HG02588 (cell line): ENCODE results near the gene HLA-DPA1.
"Not testable (repeated sequence)": the region's sequence is repeated elsewhere in the genome, so short reads cannot be mapped to it uniquely, and the experiment has no call there.

Experiments
- ATAC-seq: cut with Tn5 transposase; IDR thresholded peaks from one replicate; pipeline ENCODE4 v1.9.1; 2021; ENCODE audit warnings: mild to moderate bottlenecking, moderate library complexity; ENCODE audit not compliant: unreplicated experiment

The HLA-DPA1 gene

GRCh38 chr6:33073431-33073871 is at the start of gene HLA-DPA1:
Gene HLA-DPA1 (minus strand): TSS chr6:33073649.
- ATAC-seq = peak; percentile 68

DNA sequence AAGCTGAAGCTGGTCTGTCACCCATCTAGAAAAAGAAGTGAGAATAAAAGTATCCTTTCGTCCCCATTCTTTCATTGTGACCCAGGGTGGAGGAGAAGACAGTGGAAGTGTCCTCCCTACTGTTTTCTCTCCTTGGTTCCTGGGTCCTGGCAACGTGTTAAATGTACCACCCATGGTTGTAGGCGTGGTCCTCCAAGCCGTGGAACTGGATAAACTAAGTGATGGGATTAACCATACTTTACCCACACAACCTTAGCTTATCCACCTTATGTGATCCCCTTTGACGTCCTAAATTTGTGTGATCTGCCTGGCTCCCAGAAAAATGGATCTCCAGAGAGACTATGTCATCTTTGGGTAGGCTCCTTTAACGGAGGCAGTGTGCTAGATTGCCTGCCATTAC is 49.7 kb upstream of the HLA-DPA1 start:
- ATAC-seq = no peak

DNA sequence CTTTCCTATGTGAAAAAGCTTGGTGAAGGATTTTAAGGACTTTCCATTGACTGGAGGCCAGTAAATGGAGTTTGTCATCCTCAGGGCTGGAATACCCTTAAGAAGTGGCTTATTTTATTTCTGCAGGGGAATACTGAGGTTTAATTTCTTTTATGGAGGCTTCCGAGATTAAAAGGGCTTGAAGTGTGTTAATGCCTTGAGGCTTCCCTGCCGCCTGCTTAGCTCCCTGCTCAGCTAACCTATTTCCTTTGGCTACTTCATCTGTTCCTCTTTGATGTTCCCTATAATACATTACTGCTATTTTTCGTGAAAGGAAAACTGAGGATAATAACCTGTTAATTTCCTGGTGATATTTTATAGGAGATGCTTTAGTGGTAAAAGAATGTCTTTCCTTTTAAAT is 46.6 kb upstream of the HLA-DPA1 start:
- no peak for ATAC-seq

GRCh38 chr6:33118525-33119123 is 45.2 kb upstream of the HLA-DPA1 start:
- no peak for ATAC-seq

DNA sequence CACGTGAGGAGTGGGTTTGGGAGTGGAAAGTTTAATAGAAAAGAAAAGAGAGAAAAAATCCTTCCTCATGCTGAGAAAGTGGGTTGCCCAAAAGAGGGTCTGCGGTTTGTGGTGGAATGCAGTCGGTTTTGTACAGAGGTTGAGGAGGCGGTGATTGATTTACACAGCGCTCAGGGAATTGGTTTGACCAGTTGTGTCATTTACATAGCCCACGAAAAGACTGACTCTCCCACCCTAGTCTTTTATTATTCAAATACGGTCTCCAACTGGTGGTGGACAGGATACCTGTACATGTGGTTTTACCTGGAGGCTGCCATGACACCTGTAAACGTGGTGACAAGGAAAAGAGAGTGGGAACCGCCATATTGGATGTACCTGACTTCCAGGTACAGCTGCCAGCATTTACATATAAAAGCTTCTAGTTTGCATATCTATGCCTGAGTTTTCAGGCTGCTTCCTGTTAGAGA is 44.4 kb upstream of the HLA-DPA1 start:
- no peak for ATAC-seq

GRCh38 chr6:33116841-33117711 is 43.6 kb upstream of the HLA-DPA1 start:
- no peak for ATAC-seq

DNA sequence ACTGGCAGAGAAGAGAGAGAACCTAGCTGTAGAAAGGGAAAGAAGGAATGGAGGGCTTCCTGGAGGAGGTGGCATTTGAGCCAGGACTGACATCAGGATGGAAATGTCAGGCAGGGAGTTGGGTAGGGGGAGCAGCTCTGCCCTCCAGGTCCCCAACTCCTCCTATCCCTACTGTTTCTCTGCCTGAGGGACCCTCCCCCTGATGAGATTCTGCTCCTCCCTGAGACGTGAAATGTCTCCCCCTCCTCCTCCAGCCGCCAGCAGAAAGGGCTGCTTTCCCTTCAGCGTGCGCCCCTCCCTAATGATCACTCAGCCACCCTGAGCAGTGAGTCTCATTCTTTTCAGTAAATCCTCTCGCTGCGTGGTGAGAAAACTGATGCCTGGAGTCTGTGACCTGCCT is 43.0 kb upstream of the HLA-DPA1 start:
- no peak for ATAC-seq

DNA sequence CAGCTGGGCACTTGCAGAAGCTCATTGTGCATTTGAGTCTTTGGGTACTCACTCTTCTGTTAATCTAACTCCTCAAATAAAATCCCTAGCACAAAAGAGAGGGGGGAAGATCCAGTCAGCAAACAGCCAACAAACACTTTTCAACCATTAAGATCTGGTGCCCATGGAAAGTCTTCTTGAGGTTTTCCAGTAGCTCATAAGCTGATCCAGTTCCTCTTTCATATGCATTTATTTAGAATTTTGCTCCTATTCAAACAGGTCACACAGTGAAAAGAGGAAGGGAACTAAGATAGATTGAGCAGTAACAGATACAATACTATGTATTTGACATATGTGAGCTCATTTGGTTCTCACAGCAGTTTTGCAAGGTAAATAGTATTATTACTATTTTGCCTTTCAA is 41.0 kb upstream of the HLA-DPA1 start:
- no peak for ATAC-seq

- ATAC-seq = no peak
These were observed 40.3 kb upstream of the HLA-DPA1 start for GRCh38 chr6:33113755-33114154.

DNA sequence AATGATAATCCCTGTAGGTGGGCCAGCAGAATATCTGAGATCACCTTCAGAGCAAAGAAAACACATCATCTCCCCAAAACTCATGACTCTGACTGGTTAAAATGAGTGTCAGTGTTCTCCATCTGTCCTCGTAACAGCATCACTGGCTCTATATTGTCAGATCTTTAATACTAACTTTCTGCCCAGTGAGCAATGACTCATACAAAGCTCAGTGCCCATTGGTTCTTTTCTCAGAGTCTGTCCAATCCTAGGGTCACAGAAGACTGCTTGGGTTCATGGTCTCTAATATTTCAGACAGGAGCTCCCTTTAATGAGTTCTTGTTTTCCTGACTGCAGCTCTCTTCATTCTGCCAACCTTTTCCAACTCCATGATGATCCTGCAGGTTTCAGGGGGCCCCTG is 38.7 kb upstream of the HLA-DPA1 start:
- ATAC-seq = no peak

DNA sequence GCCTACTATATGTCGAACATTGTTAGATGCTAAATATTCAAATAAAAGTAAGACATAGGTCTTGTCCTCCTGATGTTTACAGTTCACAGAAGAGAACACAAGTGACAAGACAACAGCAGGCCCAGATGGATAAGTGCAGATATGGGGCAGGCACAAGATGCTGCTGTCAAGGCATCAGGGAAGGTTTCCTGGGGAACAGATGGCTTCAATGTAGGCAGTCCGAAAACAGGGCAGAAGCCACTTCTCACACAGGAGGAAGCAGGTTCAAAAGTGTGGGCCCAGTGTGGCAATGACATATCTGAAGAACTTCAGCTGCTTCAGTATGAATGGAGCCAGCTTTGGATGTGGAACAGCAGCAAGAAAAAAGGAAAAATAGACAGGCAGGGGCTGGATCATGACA is 34.9 kb upstream of the HLA-DPA1 start:
- no peak for ATAC-seq

- no peak for ATAC-seq
These were observed 34.2 kb upstream of the HLA-DPA1 start for GRCh38 chr6:33107641-33108040.

DNA sequence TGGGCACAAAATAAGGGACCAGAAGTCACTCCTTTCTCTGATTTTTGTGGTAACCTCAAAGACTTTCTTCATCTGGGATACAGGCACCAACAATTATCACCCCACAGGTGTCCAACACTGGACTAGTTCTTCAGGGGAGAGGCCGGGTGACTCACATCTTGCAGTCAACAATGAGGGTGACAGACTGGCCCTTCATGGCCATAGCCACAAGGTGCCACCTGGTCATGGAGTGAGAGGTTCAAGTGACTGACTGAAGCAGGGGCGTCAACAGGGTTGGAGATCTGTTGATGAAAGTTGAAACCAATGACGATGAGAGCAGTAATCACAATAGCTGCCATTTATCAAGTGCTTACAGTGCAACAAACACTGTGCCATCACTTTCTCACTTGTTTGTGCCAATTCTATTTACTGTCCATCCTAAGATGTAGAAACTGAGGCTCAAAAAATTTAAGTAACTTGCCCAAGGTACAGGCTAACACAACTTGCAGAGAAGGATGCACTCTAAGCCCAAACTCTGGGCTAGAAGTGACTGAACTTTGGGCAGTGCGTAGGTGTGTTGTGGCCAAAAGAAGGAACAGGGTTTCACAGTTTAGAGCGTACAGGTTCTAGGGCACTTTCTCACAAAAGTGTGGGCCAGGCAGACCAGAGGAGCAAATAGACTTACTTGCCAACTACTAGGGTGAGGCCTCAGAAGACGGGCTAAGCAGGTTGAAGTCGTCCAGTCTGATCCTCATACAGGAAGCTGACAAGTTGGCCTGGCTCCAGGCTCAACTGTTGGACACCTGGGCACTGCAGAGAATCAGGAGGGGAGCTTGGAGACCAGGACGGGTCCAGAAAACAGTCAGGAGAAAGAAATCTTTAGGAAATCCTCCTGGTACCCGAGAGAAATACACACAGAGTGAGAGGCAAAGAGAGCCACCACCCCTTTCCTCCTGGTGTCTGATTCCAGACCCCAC is 32.7 kb upstream of the HLA-DPA1 start:
- ATAC-seq = no peak

DNA sequence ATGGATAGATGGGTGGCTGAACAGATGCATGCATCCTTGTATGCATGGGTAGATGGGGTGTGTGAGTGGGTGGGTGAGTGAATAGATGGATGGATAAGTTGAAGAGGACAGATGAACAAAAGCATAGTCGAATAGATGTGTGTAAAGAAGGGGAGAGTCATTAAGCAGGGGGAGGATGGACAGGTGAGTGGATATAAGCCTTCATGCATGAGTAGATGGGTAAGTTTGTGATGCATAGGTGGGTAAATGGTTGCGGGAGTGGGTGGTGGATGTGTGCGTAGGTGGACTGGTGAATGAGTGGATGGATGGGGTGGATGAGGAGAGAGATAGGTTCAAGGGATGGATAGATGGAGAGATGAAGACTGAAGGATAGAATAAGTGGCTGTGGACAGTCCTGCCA is 31.9 kb upstream of the HLA-DPA1 start:
- no peak for ATAC-seq

GRCh38 chr6:33104887-33105286 is 31.4 kb upstream of the HLA-DPA1 start:
- ATAC-seq = no peak

GRCh38 chr6:33103776-33104175 is 30.3 kb upstream of the HLA-DPA1 start:
- ATAC-seq = no peak

DNA sequence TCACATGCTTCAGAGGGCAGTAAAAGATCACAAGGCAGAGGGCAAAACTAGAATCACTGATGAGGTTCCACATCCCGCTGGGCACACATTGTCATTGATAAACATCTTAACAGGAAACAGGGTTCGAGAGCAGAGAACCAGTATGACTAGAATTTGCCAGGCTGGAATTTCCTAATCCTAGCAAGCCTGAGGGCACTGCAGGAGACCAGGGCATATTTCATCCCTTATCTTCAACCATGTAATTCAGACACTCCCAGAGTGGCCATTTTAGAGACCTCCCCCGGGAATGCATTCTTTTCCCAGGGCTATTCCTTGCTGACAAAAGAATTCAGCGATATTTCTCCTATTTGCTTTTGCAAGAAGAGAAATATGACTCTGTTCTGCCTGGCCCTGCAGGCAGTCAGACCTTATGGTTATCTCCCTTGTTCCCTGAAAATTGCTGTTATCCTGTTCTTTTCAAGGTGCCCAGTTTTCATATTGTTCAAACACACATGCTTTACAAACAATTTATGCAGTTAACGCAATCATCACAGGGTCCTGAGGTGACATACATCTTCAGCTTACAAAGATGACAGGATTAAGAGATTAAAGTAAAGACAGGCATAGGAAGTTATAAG is 27.8 kb upstream of the HLA-DPA1 start:
- ATAC-seq = not testable (repeated sequence)

GRCh38 chr6:33095681-33096080 is 22.2 kb upstream of the HLA-DPA1 start:
- no peak for ATAC-seq

- ATAC-seq = no peak
These were observed 20.4 kb upstream of the HLA-DPA1 start for GRCh38 chr6:33093855-33094254.

DNA sequence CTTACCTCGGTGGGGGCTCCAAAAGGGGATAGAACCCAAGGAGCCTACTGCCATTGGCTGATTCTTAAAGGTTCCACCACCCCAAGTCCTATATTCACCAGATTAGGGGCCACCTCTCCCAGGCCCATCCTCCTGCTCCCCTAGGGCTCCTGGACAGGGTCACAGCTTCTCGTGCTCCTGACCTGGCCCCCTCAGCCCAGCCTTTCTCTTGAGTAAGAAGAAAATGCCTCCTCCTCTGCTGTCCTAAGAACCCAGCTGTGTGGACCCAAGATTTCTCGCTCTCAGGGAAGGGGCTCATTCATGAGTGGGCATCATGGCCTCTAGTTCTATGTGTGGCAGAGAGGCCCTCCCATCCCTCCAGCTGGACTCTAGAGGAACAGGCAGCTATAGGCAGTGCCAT is 18.9 kb upstream of the HLA-DPA1 start:
- no peak for ATAC-seq

DNA sequence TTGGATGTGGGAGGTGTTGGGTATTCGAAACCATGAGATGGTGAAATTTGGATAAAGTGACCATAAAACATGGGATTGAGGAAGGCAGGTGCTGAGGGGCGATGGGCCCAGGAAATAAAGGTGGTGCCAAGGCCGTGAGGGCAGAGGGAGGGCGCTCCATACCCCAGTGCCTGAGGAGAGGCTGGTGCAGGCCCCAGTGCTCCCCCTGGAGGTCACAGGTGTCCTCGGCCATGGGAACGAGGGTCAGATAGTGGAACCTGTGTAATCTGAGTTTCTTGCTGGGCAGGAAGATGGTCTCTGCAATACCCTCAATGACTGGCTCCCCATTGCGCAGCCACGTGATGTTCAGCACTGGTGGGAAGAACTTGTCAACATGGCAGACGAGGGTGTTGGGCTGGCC is 18.5 kb upstream of the HLA-DPA1 start:
- ATAC-seq = no peak
